ENCODE data around the gene GPR161.

Gene GPR161

GRCh38 chr1:168105846-168106245 is 30.9 kb downstream of the GPR161 start:
- DNase-seq: no peak

GRCh38 chr1:168104535-168104934 is 32.2 kb downstream of the GPR161 start:
- DNase-seq: no peak

- no peak for DNase-seq
Measured at GRCh38 chr1:168102487-168102886, 34.2 kb downstream of the GPR161 start.

- DNase-seq: no peak
Measured at GRCh38 chr1:168101336-168101735, 35.4 kb downstream of the GPR161 start.

- no peak for DNase-seq
Measured at GRCh38 chr1:168100315-168101002, 36.3 kb downstream of the GPR161 start.

GRCh38 chr1:168099337-168099801 is 37.4 kb downstream of the GPR161 start:
- no peak for DNase-seq

- DNase-seq: no peak
Measured at GRCh38 chr1:168098534-168099320, 38.0 kb downstream of the GPR161 start.

- DNase-seq: no peak
Measured at GRCh38 chr1:168097921-168098528, 38.7 kb downstream of the GPR161 start.

GRCh38 chr1:168096296-168097165 is 40.2 kb downstream of the GPR161 start:
- DNase-seq: no peak

- no peak for DNase-seq
Measured at GRCh38 chr1:168095476-168095875, 41.3 kb downstream of the GPR161 start.

- DNase-seq: no peak
Measured at GRCh38 chr1:168093616-168094015, 43.1 kb downstream of the GPR161 start.

- DNase-seq: peak; percentile 36
Measured at GRCh38 chr1:168092566-168093355, 44.0 kb downstream of the GPR161 start.

- no peak for DNase-seq
Measured at GRCh38 chr1:168091720-168092550, 44.8 kb downstream of the GPR161 start.

- no peak for DNase-seq
Measured at GRCh38 chr1:168091063-168091462, 45.7 kb downstream of the GPR161 start.

GRCh38 chr1:168090395-168090794 is 46.3 kb downstream of the GPR161 start:
- no peak for DNase-seq

GRCh38 chr1:168089979-168090337 is 46.8 kb downstream of the GPR161 start:
- no peak for DNase-seq

- no peak for DNase-seq
Measured at GRCh38 chr1:168089326-168089978, 47.3 kb downstream of the GPR161 start.

GRCh38 chr1:168088511-168089325 is 48.0 kb downstream of the GPR161 start:
- DNase-seq: no peak

- no peak for DNase-seq
Measured at GRCh38 chr1:168087696-168088095, 49.0 kb downstream of the GPR161 start.

Data from fibroblast of skin of scalp (primary cell).